RKO (cell line): ENCODE data around the gene RNASE8.
A peak's percentile ranks its signal among the peaks of the same experiment; 100 is the strongest.

Experiments
- DNase-seq: peaks from one replicate; pipeline ENCODE4 v3.0.0-alpha.2; 2016; ENCODE audit warnings: low spot score

The RNASE8 gene

GRCh38 chr14:21092273-21093011, 34.8 kb downstream of the RNASE8 start:
- DNase-seq: peak; percentile 22

GRCh38 chr14:21093018-21093417, 35.4 kb downstream of the RNASE8 start:
- no peak for DNase-seq

- DNase-seq: no peak
Observed at GRCh38 chr14:21093769-21094681, 36.4 kb downstream of the RNASE8 start.

DNA sequence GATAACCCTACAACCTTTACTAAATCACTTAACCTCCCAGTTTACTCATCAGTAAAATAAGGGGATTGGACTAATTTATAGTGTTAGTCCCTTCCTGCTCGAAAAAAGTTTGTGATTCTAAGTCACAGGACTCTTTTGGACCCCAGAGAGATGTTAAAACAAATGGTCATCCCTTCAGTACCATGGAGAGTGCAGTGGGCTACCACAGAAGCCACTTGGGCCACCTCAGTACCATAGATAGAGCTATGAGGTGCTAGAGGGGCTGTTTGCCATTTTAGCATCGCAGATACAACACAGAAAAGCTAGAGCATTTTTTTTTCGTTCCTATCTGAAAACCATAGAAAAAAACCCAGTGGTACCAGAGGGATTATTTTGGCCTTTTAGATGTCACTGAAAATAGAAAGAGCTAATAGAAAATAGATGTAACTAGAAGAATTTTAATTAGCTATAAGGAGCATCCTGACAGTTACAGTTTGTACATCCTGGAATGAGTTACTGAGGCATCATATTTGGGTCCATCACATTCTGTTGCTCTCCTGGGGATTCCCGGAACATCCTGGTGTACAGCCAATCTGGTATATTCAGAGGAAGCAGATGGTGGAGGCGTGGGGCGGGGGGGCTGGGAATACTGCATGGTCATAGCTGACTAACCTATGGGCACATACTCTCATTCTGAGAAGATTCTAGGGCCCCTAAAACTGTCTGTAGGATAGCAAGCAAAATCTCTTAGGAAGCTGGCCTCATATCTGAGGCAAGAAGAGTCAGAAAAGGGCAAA, 38.0 kb downstream of the RNASE8 start:
- peak; percentile 29 for DNase-seq

DNA sequence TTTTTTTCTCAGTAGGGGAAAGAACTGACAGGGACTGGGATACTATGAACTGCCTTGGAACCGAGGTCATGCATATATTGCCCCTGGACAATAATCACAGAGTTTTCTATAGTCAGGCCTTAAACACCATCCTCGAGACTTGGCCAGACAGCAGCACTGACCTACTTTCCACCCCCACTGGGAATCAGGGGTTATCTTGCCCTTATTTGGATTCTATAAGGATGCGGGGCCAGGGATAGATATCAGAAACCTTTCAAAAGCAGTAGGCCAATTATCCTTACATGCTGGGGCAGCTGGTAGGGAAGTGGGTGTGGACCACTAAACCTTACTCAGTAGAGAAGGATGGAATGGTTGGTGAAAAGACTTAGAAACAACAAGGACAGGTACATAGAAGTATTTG, 38.8 kb downstream of the RNASE8 start:
- DNase-seq: no peak

- no peak for DNase-seq
Observed at GRCh38 chr14:21096978-21097635, 39.5 kb downstream of the RNASE8 start.

DNA sequence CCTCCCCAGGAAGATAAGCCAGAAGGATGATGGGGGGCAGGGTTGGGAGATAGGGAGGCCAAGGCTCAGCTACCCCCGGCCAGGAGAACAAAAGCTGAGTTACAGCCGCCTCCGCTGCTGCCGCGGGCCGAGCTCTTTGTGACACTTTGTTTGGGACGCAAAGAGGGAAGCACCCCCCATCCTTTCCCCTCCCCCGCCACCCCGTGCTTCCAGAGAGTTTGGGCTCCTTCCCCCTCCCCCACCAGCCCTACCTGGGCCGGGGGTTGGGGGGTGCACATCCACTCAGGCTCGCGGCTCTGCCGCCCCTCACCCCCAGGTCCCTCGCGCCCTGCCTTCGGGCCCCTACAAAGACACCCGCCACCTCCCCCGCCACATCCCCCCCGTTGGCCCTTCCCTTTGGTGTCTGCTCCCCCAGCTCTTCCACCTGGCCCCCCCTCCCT, 40.0 kb downstream of the RNASE8 start:
- no peak for DNase-seq

DNA sequence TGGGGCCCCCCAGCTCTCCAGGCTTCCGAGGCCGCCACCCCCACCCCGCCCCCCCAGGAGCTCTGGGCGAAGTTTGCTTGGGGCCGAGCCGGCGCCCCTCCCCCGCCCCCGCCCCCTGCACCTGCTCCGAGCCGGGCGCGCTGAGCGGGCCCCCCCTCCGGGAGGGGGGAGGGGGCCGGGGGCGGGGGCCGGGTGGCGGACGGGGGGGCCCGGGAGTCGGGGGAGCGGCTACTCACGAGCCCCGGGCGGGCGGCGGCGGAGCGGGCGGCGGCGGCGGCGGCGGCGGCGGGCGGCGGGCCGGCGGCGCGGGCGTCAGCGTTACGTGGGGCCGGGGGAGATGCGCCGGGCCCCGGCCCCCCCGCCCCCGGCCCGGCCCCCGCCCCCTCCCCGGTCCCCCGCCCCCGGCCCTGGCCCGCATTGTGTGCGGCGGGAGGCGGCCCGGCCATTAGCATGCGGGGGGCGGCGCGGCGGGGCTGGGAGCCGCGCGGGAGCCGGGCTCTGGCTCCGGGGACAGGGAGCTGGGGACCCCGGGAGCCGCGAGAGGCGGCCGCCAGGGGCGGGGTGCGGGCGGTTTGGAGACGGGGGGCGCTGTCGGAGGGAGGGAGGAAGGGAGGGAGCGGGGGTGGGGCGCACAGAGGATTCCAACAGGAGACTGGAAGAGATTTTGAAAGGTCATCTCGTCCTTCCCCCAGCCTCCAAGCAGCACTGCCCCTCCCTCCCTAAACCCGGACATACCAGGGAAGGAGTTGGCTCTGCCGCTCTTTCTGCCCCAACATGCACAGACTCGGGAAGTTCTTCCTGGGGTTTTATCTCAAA, 40.7 kb downstream of the RNASE8 start, which contains the start of gene ZNF219:
Gene ZNF219 (minus strand): TSS at position 580 of the 816 bp plus-strand sequence. CDS start 5,064 bp downstream, outside the sequence.
- peak; percentile 50 for DNase-seq

GRCh38 chr14:21098892-21099595, 41.4 kb downstream of the RNASE8 start:
- peak; percentile 37 for DNase-seq

GRCh38 chr14:21099596-21099985, 42.0 kb downstream of the RNASE8 start:
- no peak for DNase-seq

- DNase-seq: no peak
Observed at GRCh38 chr14:21100931-21101330, 43.3 kb downstream of the RNASE8 start, which contains the start of gene TMEM253. Gene TMEM253, plus strand, starts transcription at chr14:21101066. Its CDS starts 278 bp downstream, at chr14:21101344.

- DNase-seq: peak; percentile 64
Observed at GRCh38 chr14:21101802-21102413, 44.3 kb downstream of the RNASE8 start.

DNA sequence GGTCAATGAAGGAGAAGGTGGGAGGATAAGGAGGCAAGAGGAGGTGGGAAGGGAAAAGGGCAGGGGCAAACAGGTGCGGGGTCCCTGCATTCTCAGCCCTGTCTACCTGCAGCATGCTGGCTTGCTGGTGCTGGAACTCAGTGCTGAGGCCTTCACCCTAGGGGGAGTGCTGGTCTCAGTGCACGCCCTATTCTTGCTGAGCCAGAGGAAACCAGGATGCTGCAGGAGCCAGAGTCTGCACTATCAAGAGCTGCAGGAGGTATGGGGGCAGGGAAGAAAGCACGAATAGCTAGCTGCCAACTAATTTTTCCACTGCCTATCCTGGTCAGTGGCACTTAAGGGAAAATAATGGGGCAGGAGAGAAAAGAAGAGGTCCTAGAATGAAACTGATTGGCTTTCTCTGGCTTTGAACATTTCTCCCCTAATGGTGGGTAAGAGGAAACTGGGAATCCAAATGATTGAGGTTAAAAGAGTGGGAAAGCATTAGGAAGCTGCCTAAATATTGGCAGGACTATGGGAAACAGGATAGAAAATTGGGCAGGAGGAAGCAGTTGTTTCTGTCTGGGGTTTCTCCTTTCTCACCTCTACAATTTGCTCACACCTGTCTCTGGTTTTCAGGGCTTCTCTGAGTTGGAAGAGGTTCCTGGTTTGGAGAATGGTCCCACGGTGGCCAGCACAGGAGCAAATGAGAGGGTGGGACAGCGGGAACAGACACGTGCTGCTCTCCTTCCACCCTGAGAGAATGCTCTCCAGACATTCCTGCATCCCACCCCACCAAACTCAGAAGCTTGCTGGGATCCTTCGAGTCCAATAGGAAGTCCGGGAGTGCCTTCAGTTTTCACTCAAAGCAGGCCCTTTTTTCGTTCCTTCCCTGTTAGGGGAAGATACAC, 45.1 kb downstream of the RNASE8 start:
- DNase-seq: peak; percentile 50

DNA sequence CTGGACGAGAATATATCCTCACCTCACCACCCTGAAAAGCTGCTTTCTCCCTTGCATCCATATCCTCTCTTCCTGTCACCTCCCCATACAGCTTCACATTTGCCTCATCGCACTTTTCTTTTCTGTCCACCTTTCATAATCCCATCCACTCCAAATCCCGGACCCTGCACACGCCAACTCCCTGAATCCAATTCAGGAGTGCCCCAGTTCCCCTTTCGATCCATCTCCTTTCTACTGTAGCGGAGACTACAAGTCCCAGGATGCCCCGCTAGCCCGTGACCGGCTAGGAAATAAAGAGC, 45.7 kb downstream of the RNASE8 start:
- DNase-seq: no peak

- DNase-seq: peak; percentile 96
Observed at GRCh38 chr14:21103710-21104447, 46.3 kb downstream of the RNASE8 start.

DNA sequence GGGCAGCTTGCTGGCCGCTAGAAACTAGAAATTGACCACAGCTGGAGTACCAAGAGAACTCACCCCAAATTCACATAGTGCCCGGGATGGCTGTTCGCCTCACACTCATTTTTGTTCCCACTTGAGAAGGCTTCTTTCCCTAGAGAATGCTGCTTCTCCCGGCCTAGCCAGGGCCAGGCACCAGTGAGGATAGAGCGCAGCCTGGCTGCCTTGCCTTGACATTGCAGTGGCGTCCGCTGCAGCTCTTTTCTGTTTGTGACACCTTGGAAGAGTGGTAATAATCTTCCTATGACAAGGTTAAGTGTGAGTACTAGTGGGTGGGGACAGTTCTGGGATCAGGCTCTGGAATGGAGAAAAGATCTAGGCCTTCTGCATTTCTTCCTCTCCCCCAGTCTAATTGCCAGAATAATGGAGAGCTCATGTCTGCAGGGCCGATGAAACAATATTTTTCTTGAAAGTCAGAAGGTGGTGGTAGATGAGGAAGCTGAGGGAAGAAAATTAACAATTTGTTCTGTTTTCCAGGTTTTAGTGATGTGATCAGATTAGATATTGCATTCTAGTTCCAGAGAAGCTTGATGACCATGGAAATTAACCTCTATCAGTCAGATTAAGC, 46.9 kb downstream of the RNASE8 start:
- peak; percentile 89 for DNase-seq

- DNase-seq: no peak
Observed at GRCh38 chr14:21105095-21105494, 47.5 kb downstream of the RNASE8 start.

DNA sequence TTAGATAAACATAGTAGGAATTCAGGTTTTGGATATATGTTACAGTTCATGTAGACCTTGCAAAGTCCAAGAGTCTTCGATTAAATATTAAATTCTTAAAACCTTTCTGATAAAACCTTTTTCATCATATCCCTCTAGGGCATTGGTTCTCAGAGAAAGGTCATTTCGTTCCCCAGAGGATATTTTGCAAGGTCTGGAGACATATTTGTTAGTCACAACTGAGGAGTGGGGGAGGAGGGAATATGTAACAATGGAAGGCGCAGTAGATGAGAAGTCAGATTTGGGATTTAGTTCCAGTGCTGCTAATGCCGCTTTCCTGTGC, 48.5 kb downstream of the RNASE8 start:
- no peak for DNase-seq
